NCI-H1417 (cell line): ENCODE measurements around the gene LARGE1.
A peak's percentile ranks its signal among the peaks of the same experiment; 100 is the strongest.

Experiments
- DNase-seq, 3 experiments: peaks; one replicate each; lab custom pipeline; 2025; lab: John Stamatoyannopoulos, UW

The LARGE1 gene

GRCh38 chr22:33920197-33920540, at the start of gene LARGE1:
LARGE1 (minus strand) TSS chr22:33920476.
- DNase-seq: peak; percentile 10 to 61 (median 56)

GRCh38 chr22:33969045-33969444, 48.8 kb upstream of the LARGE1 start:
- DNase-seq: peak in 1 of 3 experiments; percentile 1

- no peak for DNase-seq
Observed at GRCh38 chr22:33964121-33964520, 43.8 kb upstream of the LARGE1 start.

GRCh38 chr22:33962409-33962808, 42.1 kb upstream of the LARGE1 start:
- DNase-seq: no peak

GRCh38 chr22:33958741-33959140, 38.5 kb upstream of the LARGE1 start:
- DNase-seq: no peak

GRCh38 chr22:33957086-33957485, 36.8 kb upstream of the LARGE1 start:
- DNase-seq: no peak

- DNase-seq: no peak
Observed at GRCh38 chr22:33952776-33953175, 32.5 kb upstream of the LARGE1 start.

GRCh38 chr22:33940741-33941140, 20.5 kb upstream of the LARGE1 start:
- no peak for DNase-seq

GRCh38 chr22:33932997-33933396, 12.7 kb upstream of the LARGE1 start:
- no peak for DNase-seq

GRCh38 chr22:33931406-33931805, 11.1 kb upstream of the LARGE1 start:
- DNase-seq: no peak

- no peak for DNase-seq
Observed at GRCh38 chr22:33927752-33928151, 7.5 kb upstream of the LARGE1 start.

- DNase-seq: no peak
Observed at GRCh38 chr22:33925194-33925593, 4.9 kb upstream of the LARGE1 start.

GRCh38 chr22:33923660-33924246, 3.5 kb upstream of the LARGE1 start:
- peak; percentile 47 to 82 (median 70) for DNase-seq

GRCh38 chr22:33923033-33923432, 2.8 kb upstream of the LARGE1 start:
- DNase-seq: peak in 1 of 3 experiments; percentile 30

- DNase-seq: peak in 2 of 3 experiments; percentile 54 to 61
Observed at GRCh38 chr22:33922349-33922681, 2.0 kb upstream of the LARGE1 start.

- DNase-seq: peak; percentile 52 to 86 (median 84)
Observed at GRCh38 chr22:33921525-33922348, 1.5 kb upstream of the LARGE1 start.

- DNase-seq: peak; percentile 92 to 96 (median 96)
Observed at GRCh38 chr22:33920927-33921524, 750 bp upstream of the LARGE1 start.

- peak in 2 of 3 experiments; percentile 61 to 71 for DNase-seq
Observed at GRCh38 chr22:33919391-33920196, 682 bp downstream of the LARGE1 start.

GRCh38 chr22:33918676-33919365, 1.5 kb downstream of the LARGE1 start:
- DNase-seq: peak in 1 of 3 experiments; percentile 10

GRCh38 chr22:33917744-33918406, 2.4 kb downstream of the LARGE1 start:
- peak in 2 of 3 experiments; percentile 23 to 49 for DNase-seq

GRCh38 chr22:33914699-33915098, 5.6 kb downstream of the LARGE1 start:
- peak in 1 of 3 experiments; percentile 1 for DNase-seq
